ENCODE measurements around the gene CSH1. TPM values are rescaled to one million over a fixed set of nuclear protein-coding genes. Genes with fewer than 3 reads are reported as not detected.
"Not testable (repeated sequence)": the region's sequence is repeated elsewhere in the genome, so short reads cannot be mapped to it uniquely, and the experiment has no call there.

The CSH1 gene
- total RNA-seq, 1 donor from 2014 or later: not detected

DNA sequence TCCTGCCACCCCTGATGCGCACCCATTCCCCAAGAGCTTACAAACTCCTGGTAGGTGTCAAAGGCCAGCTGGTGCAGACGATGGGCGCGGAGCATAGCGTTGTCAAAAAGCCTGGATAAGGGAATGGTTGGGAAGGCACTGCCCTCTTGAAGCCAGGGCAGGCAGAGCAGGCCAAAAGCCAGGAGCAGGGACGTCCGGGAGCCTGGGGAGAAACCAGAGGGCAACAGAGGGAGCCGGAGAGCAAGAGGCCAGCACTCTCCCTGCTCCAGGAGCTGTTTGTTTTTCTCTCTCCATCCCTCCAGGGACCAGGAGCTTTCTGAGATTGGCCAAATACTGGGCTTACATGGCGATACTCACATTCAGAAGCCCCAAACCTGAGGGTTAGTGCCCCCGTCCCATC, 21.9 kb upstream of the CSH1 start:
- ChIA-PET CTCF (interaction anchor here (1.0 to 12.3 kb wide), 11 partner anchors 13 to 214 kb away, joined by 4 to 321 read pairs (median 46); partner anchors contain the start of genes CD79B, ERN1 and ICAM2), POLR2A (interaction anchor here (1.3 to 19.1 kb wide), 8 partner anchors 12 to 108 kb away, joined by 3 to 837 read pairs (median 28); partner anchors contain the start of genes CD79B and ICAM2)
- no peak for DNase-seq
- Mint-ChIP-seq H3K27me3 (no peaks in the 10 kb centered on the region), H3K4me3 (no peak overlapping the region), H3K36me3 (ENCODE audit: low read depth) (no peaks in the 10 kb centered on the region), H3K9me3 (no peaks in the 10 kb centered on the region), H3K27ac (no peak overlapping the region), H3K4me1 (peaks cover 87% of the 10 kb centered on the region)
- TF ChIP-seq, protein P1, sequence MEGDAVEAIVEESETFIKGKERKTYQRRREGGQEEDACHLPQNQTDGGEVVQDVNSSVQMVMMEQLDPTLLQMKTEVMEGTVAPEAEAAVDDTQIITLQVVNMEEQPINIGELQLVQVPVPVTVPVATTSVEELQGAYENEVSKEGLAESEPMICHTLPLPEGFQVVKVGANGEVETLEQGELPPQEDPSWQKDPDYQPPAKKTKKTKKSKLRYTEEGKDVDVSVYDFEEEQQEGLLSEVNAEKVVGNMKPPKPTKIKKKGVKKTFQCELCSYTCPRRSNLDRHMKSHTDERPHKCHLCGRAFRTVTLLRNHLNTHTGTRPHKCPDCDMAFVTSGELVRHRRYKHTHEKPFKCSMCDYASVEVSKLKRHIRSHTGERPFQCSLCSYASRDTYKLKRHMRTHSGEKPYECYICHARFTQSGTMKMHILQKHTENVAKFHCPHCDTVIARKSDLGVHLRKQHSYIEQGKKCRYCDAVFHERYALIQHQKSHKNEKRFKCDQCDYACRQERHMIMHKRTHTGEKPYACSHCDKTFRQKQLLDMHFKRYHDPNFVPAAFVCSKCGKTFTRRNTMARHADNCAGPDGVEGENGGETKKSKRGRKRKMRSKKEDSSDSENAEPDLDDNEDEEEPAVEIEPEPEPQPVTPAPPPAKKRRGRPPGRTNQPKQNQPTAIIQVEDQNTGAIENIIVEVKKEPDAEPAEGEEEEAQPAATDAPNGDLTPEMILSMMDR (IDR thresholded peaks at IDR 0.05): no peak
- no peak for ATAC-seq (ENCODE audit: low read depth)
- intact Hi-C loops (cut with micrococcal nuclease): no loop called here

DNA sequence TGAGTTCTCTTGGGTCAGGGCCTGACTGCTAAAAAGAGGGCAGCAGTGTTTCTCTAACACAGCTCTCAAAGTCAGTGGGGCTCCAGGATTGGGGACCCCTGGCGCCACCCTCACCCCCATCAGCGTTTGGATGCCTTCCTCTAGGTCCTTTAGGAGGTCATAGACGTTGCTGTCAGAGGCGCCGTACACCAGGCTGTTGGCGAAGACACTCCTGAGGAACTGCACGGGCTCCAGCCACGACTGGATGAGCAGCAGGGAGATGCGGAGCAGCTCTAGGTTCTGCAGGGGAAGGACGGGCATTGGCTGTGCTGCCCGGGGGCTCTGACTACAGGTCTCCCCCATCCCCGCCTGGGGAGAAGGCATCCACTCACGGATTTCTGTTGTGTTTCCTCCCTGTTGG, 21.3 kb upstream of the CSH1 start:
- intact Hi-C loops (cut with micrococcal nuclease): no loop called here
- TF ChIP-seq, protein P1 (IDR thresholded peaks at IDR 0.05): no peak
- Mint-ChIP-seq H3K27me3 (no peaks in the 10 kb centered on the region), H3K9me3 (no peaks in the 10 kb centered on the region), H3K4me3 (no peak overlapping the region), H3K4me1 (peaks cover 86% of the 10 kb centered on the region), H3K27ac (no peak overlapping the region), H3K36me3 (ENCODE audit: low read depth) (no peaks in the 10 kb centered on the region)
- ChIA-PET CTCF (interaction anchor here (4.2 to 12.3 kb wide), 6 partner anchors 14 to 215 kb away, joined by 46 to 321 read pairs (median 116); partner anchors contain the start of genes CD79B and ERN1), POLR2A (interaction anchor here (1.3 to 19.1 kb wide), 5 partner anchors 13 to 74 kb away, joined by 3 to 837 read pairs (median 33); partner anchors contain the start of gene CD79B)
- no peak for DNase-seq
- no peak for ATAC-seq (ENCODE audit: low read depth)

DNA sequence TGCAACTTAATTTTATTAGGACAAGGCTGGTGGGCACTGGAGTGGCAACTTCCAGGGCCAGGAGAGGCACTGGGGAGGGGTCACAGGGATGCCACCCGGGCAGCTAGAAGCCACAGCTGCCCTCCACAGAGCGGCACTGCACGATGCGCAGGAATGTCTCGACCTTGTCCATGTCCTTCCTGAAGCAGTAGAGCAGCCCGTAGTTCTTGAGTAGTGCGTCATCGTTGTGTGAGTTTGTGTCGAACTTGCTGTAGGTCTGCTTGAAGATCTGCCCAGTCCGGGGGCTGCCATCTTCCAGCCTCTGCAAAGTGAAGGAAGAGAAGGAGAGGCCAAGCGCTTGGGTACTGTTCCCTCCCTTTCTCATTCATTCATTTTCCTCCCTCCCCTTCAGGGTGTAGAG, 20.8 kb upstream of the CSH1 start:
- ChIA-PET POLR2A (interaction anchor here (1.3 to 19.1 kb wide), 4 partner anchors 13 to 73 kb away, joined by 3 to 837 read pairs (median 140); partner anchors contain the start of gene CD79B), CTCF (interaction anchor here (4.2 to 12.3 kb wide), 5 partner anchors 15 to 215 kb away, joined by 46 to 321 read pairs (median 116); partner anchors contain the start of genes CD79B and ERN1)
- H3K9me3 Mint-ChIP-seq; H3K36me3 Mint-ChIP-seq (ENCODE audit: low read depth); H3K27me3 Mint-ChIP-seq; H3K4me3 Mint-ChIP-seq; H3K27ac Mint-ChIP-seq; ATAC-seq (ENCODE audit: low read depth); intact Hi-C loops (cut with micrococcal nuclease); DNase-seq: not testable (repeated sequence)
- peaks cover 86% of the 10 kb centered on the region for H3K4me1 Mint-ChIP-seq

DNA sequence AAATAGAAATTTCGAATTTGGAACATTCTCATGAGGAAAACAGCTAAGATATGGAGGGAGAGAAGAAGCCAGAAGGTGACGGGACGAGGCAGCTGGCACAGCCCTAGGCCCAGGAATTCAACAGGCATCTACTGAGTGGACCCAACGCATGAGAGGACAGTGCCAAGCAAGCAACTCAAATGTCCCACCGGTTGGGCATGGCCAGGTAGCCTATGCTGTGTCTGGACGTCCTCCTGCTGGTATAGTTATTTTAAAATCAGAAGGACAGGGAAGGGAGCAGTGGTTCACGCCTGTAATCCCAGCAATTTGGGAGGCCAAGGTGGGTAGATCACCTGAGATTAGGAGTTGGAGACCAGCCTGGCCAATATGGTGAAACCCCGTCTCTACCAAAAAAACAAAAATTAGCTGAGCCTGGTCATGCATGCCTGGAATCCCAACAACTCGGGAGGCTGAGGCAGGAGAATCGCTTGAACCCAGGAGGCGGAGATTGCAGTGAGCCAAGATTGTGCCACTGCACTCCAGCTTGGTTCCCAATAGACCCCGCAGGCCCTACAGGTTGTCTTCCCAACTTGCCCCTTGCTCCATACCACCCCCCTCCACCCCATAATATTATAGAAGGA, 20.3 kb upstream of the CSH1 start:
- no peaks in the 10 kb centered on the region for H3K9me3 Mint-ChIP-seq
- no peaks in the 10 kb centered on the region for H3K36me3 Mint-ChIP-seq (ENCODE audit: low read depth)
- no peak for ATAC-seq (ENCODE audit: low read depth)
- TF ChIP-seq, protein P1 (IDR thresholded peaks at IDR 0.05): no peak
- DNase-seq: no peak
- H3K4me1 Mint-ChIP-seq: peaks cover 87% of the 10 kb centered on the region
- H3K27me3 Mint-ChIP-seq: no peaks in the 10 kb centered on the region
- CTCF ChIA-PET: interaction anchor here (0.8 to 12.3 kb wide), 6 partner anchors 12 to 216 kb away, joined by 3 to 321 read pairs (median 109); partner anchors contain the start of genes ERN1 and ICAM2
- POLR2A ChIA-PET: interaction anchor here (0.8 to 12.9 kb wide), 7 partner anchors 14 to 229 kb away, joined by 3 to 272 read pairs (median 9); partner anchors contain the start of gene CD79B
- H3K4me3 Mint-ChIP-seq: peak overlapping the region; percentile 67
- H3K27ac Mint-ChIP-seq: peak overlapping the region; percentile 68
- intact Hi-C loops (cut with micrococcal nuclease): no loop called here

DNA sequence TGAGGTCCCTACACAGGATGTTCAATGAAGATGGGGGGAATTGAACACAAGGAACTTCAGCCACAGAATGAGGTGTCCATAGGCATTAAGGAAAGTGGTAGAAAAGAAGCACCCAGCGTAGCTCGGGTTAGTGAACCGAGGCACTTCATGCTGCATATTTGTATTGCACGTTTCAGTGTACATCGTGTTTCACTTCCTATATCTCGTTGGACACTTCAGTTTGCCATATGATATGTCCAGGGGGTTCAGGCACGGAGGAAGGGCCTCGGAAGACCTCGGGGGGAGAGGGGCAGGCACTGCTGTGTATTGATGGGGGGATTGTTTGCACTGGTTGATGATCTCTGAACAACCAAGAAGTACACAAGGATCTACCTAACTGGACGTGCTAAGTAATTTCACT, 19.4 kb upstream of the CSH1 start:
- H3K36me3 Mint-ChIP-seq (ENCODE audit: low read depth); H3K9me3 Mint-ChIP-seq; H3K27me3 Mint-ChIP-seq; intact Hi-C loops (cut with micrococcal nuclease): not testable (repeated sequence)
- H3K27ac Mint-ChIP-seq: peak overlapping the region; percentile 68
- ATAC-seq (ENCODE audit: low read depth): peak; percentile 56
- ChIA-PET POLR2A (interaction anchor here (0.8 to 12.9 kb wide), 10 partner anchors 8 to 230 kb away, joined by 3 to 272 read pairs (median 8); partner anchors contain the start of genes CD79B and ICAM2), CTCF (interaction anchor here (1.1 to 12.3 kb wide), 9 partner anchors 9 to 217 kb away, joined by 3 to 321 read pairs (median 11); partner anchors contain the start of genes CD79B, ERN1 and ICAM2)
- H3K4me3 Mint-ChIP-seq: peak overlapping the region; percentile 67
- DNase-seq: peak; percentile 49
- H3K4me1 Mint-ChIP-seq: peaks cover 84% of the 10 kb centered on the region

All from activated B cell treated with CpG ODN at 0.5 μM for 24 hours (primary cell).